Liver (tissue), 9 donors: ENCODE data around the gene HSFX4. TPM values are rescaled to one million over a fixed set of nuclear protein-coding genes. Genes with fewer than 3 reads are reported as not detected.

Experiments used
- DNase-seq: peaks from one replicate; pipeline ENCODE4 v3.0.0-alpha.2; 2017; ENCODE audit warnings: low spot score
- H3K27ac ChIP-seq, 2 donors: one replicate each; pipeline ENCODE4 v1.7.0; 2013; ENCODE audit warnings: inconsistent platforms in 2 of 2, low read length in 2 of 2, control low read depth in 1 of 2, low read depth in 1 of 2, mild to moderate bottlenecking in 1 of 2
- H3K27me3 ChIP-seq, 4 donors: one replicate each; pipeline versions ENCODE4 v1.6.1 to v1.7.0; 2013; ENCODE audit warnings: low read length in 3 of 4, inconsistent platforms in 1 of 4, mild to moderate bottlenecking in 1 of 4, moderate library complexity in 1 of 4; ENCODE audit not compliant: control insufficient read depth in 4 of 4, insufficient read depth in 4 of 4
- H3K36me3 ChIP-seq, 4 donors: one replicate each; pipeline versions ENCODE4 v1.6.1 to v1.7.0; 2013; ENCODE audit warnings: low read length in 3 of 4, mild to moderate bottlenecking in 3 of 4, low read depth in 1 of 4, moderate library complexity in 1 of 4; ENCODE audit not compliant: control insufficient read depth in 4 of 4, insufficient read depth in 3 of 4
- H3K4me1 ChIP-seq, 4 donors: one replicate each; pipeline versions ENCODE4 v1.6.1 to v1.7.0; 2013; ENCODE audit warnings: low read length in 3 of 4, mild to moderate bottlenecking in 3 of 4, moderate library complexity in 1 of 4; ENCODE audit not compliant: control insufficient read depth in 4 of 4, insufficient read depth in 4 of 4
- H3K4me3 ChIP-seq, 3 donors: one replicate each; pipeline versions ENCODE4 v1.6.1 to v1.7.0; 2013; ENCODE audit warnings: low read length in 3 of 3, control low read depth in 1 of 3, low read depth in 1 of 3, mild to moderate bottlenecking in 1 of 3
- H3K9ac ChIP-seq, 2 donors: one replicate each; pipeline ENCODE4 v1.7.0; 2013; ENCODE audit warnings: low read length in 2 of 2, mild to moderate bottlenecking in 2 of 2, moderate library complexity in 2 of 2, control low read depth in 1 of 2, low read depth in 1 of 2
- H3K9me3 ChIP-seq, 4 donors: one replicate each; pipeline versions ENCODE4 v1.6.1 to v1.7.0; 2013; ENCODE audit warnings: low read length in 3 of 4; ENCODE audit not compliant: control insufficient read depth in 4 of 4
- ATF3 ChIP-seq: IDR thresholded peaks from 2 replicates; pipeline ENCODE4 v1.6.1; 2016; ENCODE audit warnings: antibody characterized with exemption
- EGR1 ChIP-seq, 2 donors: IDR thresholded peaks; 2 replicates each; pipeline ENCODE4 v1.6.1; 2016 to 2018; ENCODE audit warnings: antibody characterized with exemption in 2 of 2, low read depth in 2 of 2
- FOXA1 ChIP-seq: IDR thresholded peaks from 2 replicates; pipeline ENCODE4 v1.6.1; 2016; ENCODE audit warnings: antibody characterized with exemption
- FOXA2 ChIP-seq: IDR thresholded peaks from 2 replicates; pipeline ENCODE4 v1.6.1; 2016; ENCODE audit warnings: antibody characterized with exemption
- GABPA ChIP-seq, 2 donors: IDR thresholded peaks in 1 of 2; conservative IDR thresholded peaks in 1 of 2; 2 replicates each; pipeline ENCODE4 v1.6.1; 2016; ENCODE audit warnings: antibody characterized with exemption in 2 of 2, mild to moderate bottlenecking in 1 of 2, moderate library complexity in 1 of 2
- HNF4A ChIP-seq, 2 donors: conservative IDR thresholded peaks; 2 replicates each; pipeline ENCODE4 v1.6.1; 2016; ENCODE audit warnings: antibody characterized with exemption in 2 of 2, mild to moderate bottlenecking in 2 of 2
- HNF4G ChIP-seq: IDR thresholded peaks from 2 replicates; pipeline ENCODE4 v1.6.1; 2016; ENCODE audit warnings: antibody characterized with exemption
- JUND ChIP-seq, 2 donors: IDR thresholded peaks; 2 replicates each; pipeline ENCODE4 v1.6.1; 2016; ENCODE audit warnings: antibody characterized with exemption in 2 of 2
- MAX ChIP-seq: IDR thresholded peaks from 2 replicates; pipeline ENCODE4 v1.6.1; 2016; ENCODE audit warnings: antibody characterized with exemption
- NR2F2 ChIP-seq: IDR thresholded peaks from 2 replicates; pipeline ENCODE4 v1.6.1; 2016; ENCODE audit warnings: antibody characterized with exemption
- RAD21 ChIP-seq, 2 donors: IDR thresholded peaks; 2 replicates each; pipeline ENCODE4 v1.6.1; 2016; ENCODE audit warnings: antibody characterized with exemption in 2 of 2, mild to moderate bottlenecking in 2 of 2
- REST ChIP-seq: IDR thresholded peaks from 2 replicates; pipeline ENCODE4 v1.6.1; 2016; ENCODE audit warnings: antibody characterized with exemption, mild to moderate bottlenecking
- RXRA ChIP-seq, 2 donors: IDR thresholded peaks; 2 replicates each; pipeline ENCODE4 v1.6.1; 2017 to 2018; ENCODE audit warnings: antibody characterized with exemption in 2 of 2, mild to moderate bottlenecking in 1 of 2
- SP1 ChIP-seq: IDR thresholded peaks from 2 replicates; pipeline ENCODE4 v1.6.1; 2018; ENCODE audit warnings: antibody characterized with exemption, mild to moderate bottlenecking
- TAF1 ChIP-seq: conservative IDR thresholded peaks from 2 replicates; pipeline ENCODE4 v1.6.1; 2016; ENCODE audit warnings: antibody characterized with exemption, mild to moderate bottlenecking
- YY1 ChIP-seq: IDR thresholded peaks from 2 replicates; pipeline ENCODE4 v1.6.1; 2016; ENCODE audit warnings: antibody characterized with exemption, mild to moderate bottlenecking
- ZBTB33 ChIP-seq: IDR thresholded peaks from 2 replicates; pipeline ENCODE4 v1.6.1; 2016; ENCODE audit warnings: antibody characterized with exemption
- WGBS: extraction: QIAGEN DNeasy Blood & Tissue Kit; methylation state at CpG from one replicate; pipeline ENCODE4 v1.1.7; 2013; 5-methylcytosine and 5-hydroxymethylcytosine counted together
- polyA plus RNA-seq, 2 donors: library from polyadenylated mRNA; stranded (reverse) in 1 of 2; unstranded in 1 of 2; fragments of 200-250 nt in 1 of 2; fragments of >200 nt in 1 of 2; fragmentation: Nextera tagmentation in 1 of 2; extraction: Ambion mirVana in 1 of 2; gene quantifications; one replicate each; pipeline versions ENCODE4 v1.2.1 to v1.2.3, GENCODE V29; 2013 to 2015
- total RNA-seq, 2 donors: library from RNA; depleted of rRNA; stranded (reverse); fragments of >200 nt; gene quantifications; one replicate each; pipeline ENCODE4 v1.2.3, GENCODE V29; 2014
- TF ChIP-seq, protein P1 (sequence below): fragments of 150-350 bp; IDR thresholded peaks from 2 replicates; pipeline ENCODE4 v1.5.1; 2017; ENCODE audit warnings: improper control_type of control experiment, low read depth, low read length; ENCODE audit not compliant: missing input control
- donor health status: healthy.
- donor health status: healthy.
- donor health status: healthy.
- donor health status: healthy.
- donor health status: healthy.

The HSFX4 gene
- total and polyA plus RNA-seq, 4 donors = not detected

- Histone ChIP-seq H3K4me3 (peak overlapping the region; percentile 67 to 88 (median 70)), H3K4me1 (peaks cover 0 to 9% (median 2%) of the 10 kb centered on the region in 4 donors), H3K36me3 (no peaks in the 10 kb centered on the region), H3K9ac (peak overlapping the region; percentile 52 to 59), H3K9me3 (no peaks in the 10 kb centered on the region), H3K27ac (peak overlapping the region; percentile 87 to 89), H3K27me3 (no peaks in the 10 kb centered on the region)
- TF ChIP-seq ZBTB33 = no peak
- no peak for TF ChIP-seq REST
- TF ChIP-seq TAF1 = no peak
- WGBS = under 1% methylated on average over 46 of the region's 46 CpGs
- DNase-seq = no peak
Observed at GRCh38 chrX:149937871-149938426, 8.6 kb downstream of the HSFX4 start.

DNA sequence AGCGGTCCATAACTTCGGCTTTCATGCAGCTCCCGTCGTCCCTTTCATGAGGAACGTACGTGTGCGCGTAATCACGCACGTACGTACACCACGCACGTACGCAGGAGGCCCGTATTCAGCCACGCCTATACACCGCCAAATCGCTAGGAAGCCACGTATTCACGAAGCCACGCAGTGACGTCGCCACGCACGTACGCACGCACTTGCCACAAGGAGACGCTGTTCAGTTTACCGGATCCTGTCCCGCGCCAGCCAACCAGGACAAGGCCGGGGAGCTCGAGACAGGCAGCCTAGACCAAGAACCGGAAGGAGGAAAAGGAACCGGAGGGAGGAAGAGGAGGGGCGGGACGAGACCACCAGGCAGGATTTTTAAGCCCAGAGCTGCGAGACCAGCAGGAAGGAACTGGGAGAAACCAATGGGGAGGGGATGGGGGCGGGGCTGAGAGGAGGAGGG lies 9.1 kb downstream of the HSFX4 start, which contains the start of gene EOLA2:
EOLA2 (minus strand) TSS at position 65 of the 454 bp plus-strand sequence. CDS start 4,617 bp downstream, outside the sequence.
- DNase-seq = peak; percentile 87
- Histone ChIP-seq H3K9me3 (no peaks in the 10 kb centered on the region), H3K27ac (peak within 1 kb of the TSS; percentile 87 to 89), H3K9ac (peak within 1 kb of the TSS; percentile 52 to 59), H3K36me3 (no peaks in the 10 kb centered on the region), H3K27me3 (no peaks in the 10 kb centered on the region), H3K4me1 (peaks cover 0 to 9% (median 2%) of the 10 kb centered on the region in 4 donors), H3K4me3 (peak within 1 kb of the TSS; percentile 67 to 88 (median 70))
- WGBS = under 1% methylated on average over 38 of the region's 39 CpGs
- TF ChIP-seq RXRA (IDR thresholded peaks at IDR 0.05) = peak in 1 of 2 donors; percentile 30
- TF ChIP-seq TAF1 = no peak
- TF ChIP-seq FOXA2 = no peak
- no peak for TF ChIP-seq ATF3
- TF ChIP-seq RAD21 (IDR thresholded peaks at IDR 0.05) = no peak
- no peak for TF ChIP-seq FOXA1
- peak in 1 of 2 donors; percentile 90 for TF ChIP-seq EGR1 (IDR thresholded peaks at IDR 0.05; ENCODE audit: low read depth in 2 of 2)
- peak; percentile 88 for TF ChIP-seq ZBTB33
- TF ChIP-seq SP1 = peak; percentile 67
- TF ChIP-seq REST = no peak
- TF ChIP-seq HNF4A (conservative IDR thresholded peaks at IDR 0.05) = peak in 1 of 2 donors; percentile 19
- TF ChIP-seq, protein P1, sequence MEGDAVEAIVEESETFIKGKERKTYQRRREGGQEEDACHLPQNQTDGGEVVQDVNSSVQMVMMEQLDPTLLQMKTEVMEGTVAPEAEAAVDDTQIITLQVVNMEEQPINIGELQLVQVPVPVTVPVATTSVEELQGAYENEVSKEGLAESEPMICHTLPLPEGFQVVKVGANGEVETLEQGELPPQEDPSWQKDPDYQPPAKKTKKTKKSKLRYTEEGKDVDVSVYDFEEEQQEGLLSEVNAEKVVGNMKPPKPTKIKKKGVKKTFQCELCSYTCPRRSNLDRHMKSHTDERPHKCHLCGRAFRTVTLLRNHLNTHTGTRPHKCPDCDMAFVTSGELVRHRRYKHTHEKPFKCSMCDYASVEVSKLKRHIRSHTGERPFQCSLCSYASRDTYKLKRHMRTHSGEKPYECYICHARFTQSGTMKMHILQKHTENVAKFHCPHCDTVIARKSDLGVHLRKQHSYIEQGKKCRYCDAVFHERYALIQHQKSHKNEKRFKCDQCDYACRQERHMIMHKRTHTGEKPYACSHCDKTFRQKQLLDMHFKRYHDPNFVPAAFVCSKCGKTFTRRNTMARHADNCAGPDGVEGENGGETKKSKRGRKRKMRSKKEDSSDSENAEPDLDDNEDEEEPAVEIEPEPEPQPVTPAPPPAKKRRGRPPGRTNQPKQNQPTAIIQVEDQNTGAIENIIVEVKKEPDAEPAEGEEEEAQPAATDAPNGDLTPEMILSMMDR = peak; percentile 61
- TF ChIP-seq YY1 = peak; percentile 71
- peak; percentile 65 for TF ChIP-seq MAX
- TF ChIP-seq HNF4G = no peak
- peak in 1 of 2 donors; percentile 24 for TF ChIP-seq JUND (IDR thresholded peaks at IDR 0.05)
- TF ChIP-seq GABPA (IDR thresholded peaks at IDR 0.05 in 1 of 2, conservative IDR thresholded peaks at IDR 0.05 in 1 of 2) = peak; percentile 46 to 86
- no peak for TF ChIP-seq NR2F2
